Smooth muscle cell (in vitro differentiated cells): ENCODE measurements around the gene SRMS. TPM values are rescaled to one million over a fixed set of nuclear protein-coding genes. Genes with fewer than 3 reads are reported as not detected.

Experiments used
- DNase-seq: peaks from one replicate; lab custom pipeline; 2025; ENCODE audit not compliant: unreplicated experiment; lab: John Stamatoyannopoulos, UW
- H2AFZ ChIP-seq: fragments of 200-600 bp; sonication (generic); 2 replicates; pipeline ENCODE4 v1.6.0; 2016; ENCODE audit warnings: antibody characterized with exemption, low read depth, mild to moderate bottlenecking
- H3F3A ChIP-seq: fragments of 200-600 bp; sonication (generic); 2 replicates; pipeline ENCODE4 v1.6.0; 2017; ENCODE audit warnings: antibody characterized with exemption, low read depth
- H3K27ac ChIP-seq: fragments of 200-600 bp; sonication (generic); 2 replicates; pipeline ENCODE4 v1.5.1; 2016; ENCODE audit warnings: low read depth, mild to moderate bottlenecking
- H3K27me3 ChIP-seq: fragments of 200-600 bp; sonication (generic); 2 replicates; pipeline ENCODE4 v1.6.1; 2016; ENCODE audit warnings: low read depth, mild to moderate bottlenecking
- H3K36me3 ChIP-seq: fragments of 200-600 bp; sonication (generic); 2 replicates; pipeline ENCODE4 v1.5.1; 2016; ENCODE audit warnings: low read depth
- H3K4me1 ChIP-seq: fragments of 200-600 bp; sonication (generic); 2 replicates; pipeline ENCODE4 v1.5.1; 2016; ENCODE audit warnings: low read depth
- H3K4me2 ChIP-seq: fragments of 200-600 bp; sonication (generic); 2 replicates; pipeline ENCODE4 v1.6.0; 2016; ENCODE audit warnings: mild to moderate bottlenecking
- H3K4me3 ChIP-seq: fragments of 200-600 bp; sonication (generic); 2 replicates; pipeline ENCODE4 v1.5.1; 2016; ENCODE audit warnings: mild to moderate bottlenecking
- H3K79me2 ChIP-seq: fragments of 200-600 bp; sonication (generic); 2 replicates; pipeline ENCODE4 v1.6.0; 2016; ENCODE audit warnings: low read depth, mild to moderate bottlenecking
- H3K9ac ChIP-seq: fragments of 200-600 bp; sonication (generic); 2 replicates; pipeline ENCODE4 v1.6.0; 2016; ENCODE audit warnings: low read depth
- H3K9me3 ChIP-seq: fragments of 200-600 bp; sonication (generic); replicated peaks from 2 replicates; pipeline ENCODE4 v1.5.1; 2016; ENCODE audit warnings: low read depth
- H4K20me1 ChIP-seq: fragments of 200-600 bp; sonication (generic); 2 replicates; pipeline ENCODE4 v1.6.0; 2016; ENCODE audit warnings: low read depth
- CTCF ChIP-seq: fragments of 200-600 bp; sonication (generic); IDR thresholded peaks from 2 replicates; pipeline ENCODE4 v1.5.1; 2017; ENCODE audit warnings: borderline replicate concordance, mild to moderate bottlenecking, antibody characterized with exemption; ENCODE audit not compliant: insufficient read depth, poor library complexity, severe bottlenecking
- WGBS: methylation state at CpG from one replicate; pipeline ENCODE4 v1.1.7; 2016; ENCODE audit warnings: low lambda C conversion rate; 5-methylcytosine and 5-hydroxymethylcytosine counted together
- polyA plus RNA-seq: library from polyadenylated mRNA; unstranded; fragments of >200 nt; fragmentation: Nextera tagmentation; extraction: Ambion mirVana; gene quantifications from 2 replicates; pipeline ENCODE4 v1.2.1, GENCODE V29; 2016
- total RNA-seq: library from RNA; depleted of rRNA; stranded (reverse); fragments of >200 nt; gene quantifications from 2 replicates; pipeline ENCODE4 v1.2.3, GENCODE V29; 2014

Gene SRMS, protein sequence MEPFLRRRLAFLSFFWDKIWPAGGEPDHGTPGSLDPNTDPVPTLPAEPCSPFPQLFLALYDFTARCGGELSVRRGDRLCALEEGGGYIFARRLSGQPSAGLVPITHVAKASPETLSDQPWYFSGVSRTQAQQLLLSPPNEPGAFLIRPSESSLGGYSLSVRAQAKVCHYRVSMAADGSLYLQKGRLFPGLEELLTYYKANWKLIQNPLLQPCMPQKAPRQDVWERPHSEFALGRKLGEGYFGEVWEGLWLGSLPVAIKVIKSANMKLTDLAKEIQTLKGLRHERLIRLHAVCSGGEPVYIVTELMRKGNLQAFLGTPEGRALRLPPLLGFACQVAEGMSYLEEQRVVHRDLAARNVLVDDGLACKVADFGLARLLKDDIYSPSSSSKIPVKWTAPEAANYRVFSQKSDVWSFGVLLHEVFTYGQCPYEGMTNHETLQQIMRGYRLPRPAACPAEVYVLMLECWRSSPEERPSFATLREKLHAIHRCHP
- total RNA-seq (not detected in 2 replicates), polyA plus RNA-seq (0.19 TPM in 1 of 2 replicates, not detected in the other)

- no peaks in the 10 kb centered on the region for H3K4me1 ChIP-seq
- H3K36me3 ChIP-seq, result no peaks in the 10 kb centered on the region
- no peak within 1 kb of the TSS for H2AFZ ChIP-seq
- H3K79me2 ChIP-seq, result no peaks in the 10 kb centered on the region
- no peak within 1 kb of the TSS for H3K4me2 ChIP-seq
- H3K9ac ChIP-seq, result no peak within 1 kb of the TSS
- no peaks in the 10 kb centered on the region for H3K9me3 ChIP-seq
- DNase-seq, result no peak
- H4K20me1 ChIP-seq, result no peaks in the 10 kb centered on the region
- H3F3A ChIP-seq, result peaks cover 7% of the 10 kb centered on the region
- no peak within 1 kb of the TSS for H3K4me3 ChIP-seq
- 69% methylated on average over 28 of the region's 35 CpGs for WGBS
- TF ChIP-seq CTCF, result no peak
- no peaks in the 10 kb centered on the region for H3K27me3 ChIP-seq
- H3K27ac ChIP-seq, result no peak within 1 kb of the TSS
Measured at GRCh38 chr20:63547725-63548480, at the start of gene SRMS. SRMS (minus strand) TSS chr20:63547749; CDS start chr20:63547463, 286 bp downstream.

- Histone ChIP-seq H3K79me2 (no peaks in the 10 kb centered on the region), H3K9me3 (no peaks in the 10 kb centered on the region), H3K9ac (no peak overlapping the region), H3K27ac (no peak overlapping the region), H3K36me3 (no peaks in the 10 kb centered on the region), H2AFZ (no peak overlapping the region), H3K4me1 (no peaks in the 10 kb centered on the region), H3K27me3 (no peaks in the 10 kb centered on the region), H4K20me1 (no peaks in the 10 kb centered on the region), H3K4me3 (no peak overlapping the region), H3F3A (no peaks in the 10 kb centered on the region), H3K4me2 (no peak overlapping the region)
- WGBS, result 93% methylated on average over 6 of the region's 6 CpGs
- no peak for DNase-seq
- TF ChIP-seq CTCF, result no peak
Measured at GRCh38 chr20:63596423-63596822, 48.9 kb upstream of the SRMS start.

GRCh38 chr20:63595416-63596127 is 48.0 kb upstream of the SRMS start:
- DNase-seq, result no peak
- H3F3A ChIP-seq, result no peaks in the 10 kb centered on the region
- no peaks in the 10 kb centered on the region for H3K27me3 ChIP-seq
- 94% methylated on average over 23 of the region's 30 CpGs for WGBS
- H4K20me1 ChIP-seq, result no peaks in the 10 kb centered on the region
- H3K4me3 ChIP-seq, result no peak overlapping the region
- no peak overlapping the region for H3K9ac ChIP-seq
- H3K4me2 ChIP-seq, result no peak overlapping the region
- no peaks in the 10 kb centered on the region for H3K9me3 ChIP-seq
- no peak overlapping the region for H3K27ac ChIP-seq
- H3K36me3 ChIP-seq, result no peaks in the 10 kb centered on the region
- H3K4me1 ChIP-seq, result no peaks in the 10 kb centered on the region
- H2AFZ ChIP-seq, result no peak overlapping the region
- H3K79me2 ChIP-seq, result no peaks in the 10 kb centered on the region
- no peak for TF ChIP-seq CTCF
